GM21528 (cell line): ENCODE measurements around the gene SELPLG.
"Not testable (repeated sequence)": the region's sequence is repeated elsewhere in the genome, so short reads cannot be mapped to it uniquely, and the experiment has no call there.

Experiments
- ATAC-seq: cut with Tn5 transposase; IDR thresholded peaks from one replicate; pipeline ENCODE4 v1.9.1; 2021; ENCODE audit warnings: mild to moderate bottlenecking, moderate library complexity; ENCODE audit not compliant: unreplicated experiment, low FRiP score

Gene SELPLG

GRCh38 chr12:108577458-108577857, 56.2 kb downstream of the SELPLG start:
- ATAC-seq, result no peak

GRCh38 chr12:108576660-108577234, 56.9 kb downstream of the SELPLG start:
- no peak for ATAC-seq

- no peak for ATAC-seq
Measured at GRCh38 chr12:108575199-108575912, 58.3 kb downstream of the SELPLG start.

- not testable (repeated sequence) for ATAC-seq
Measured at GRCh38 chr12:108574276-108574675, 59.4 kb downstream of the SELPLG start.

GRCh38 chr12:108573317-108573716, 60.4 kb downstream of the SELPLG start:
- ATAC-seq, result no peak

GRCh38 chr12:108572166-108572790, 61.4 kb downstream of the SELPLG start:
- no peak for ATAC-seq
